WI38 (cell line): ENCODE results near the gene CAPN5.
A peak's percentile ranks its signal among the peaks of the same experiment; 100 is the strongest.

Source experiments
- H3K4me3 ChIP-seq: 2 replicates; pipeline ENCODE4 v1.5.1; 2011; ENCODE audit warnings: low read depth, mild to moderate bottlenecking, control low read depth, low read length
- CTCF ChIP-seq: IDR thresholded peaks from 2 replicates; pipeline ENCODE4 v1.5.1; 2012; ENCODE audit warnings: low read depth, mild to moderate bottlenecking, control low read depth, low read length

CAPN5 gene

GRCh38 chr11:77089004-77089545 lies 22.3 kb downstream of the CAPN5 start:
- H3K4me3 ChIP-seq, result no peak overlapping the region
- TF ChIP-seq CTCF, result no peak

- H3K4me3 ChIP-seq, result no peak overlapping the region
- no peak for TF ChIP-seq CTCF
Measured at GRCh38 chr11:77090046-77090372, 23.2 kb downstream of the CAPN5 start.

GRCh38 chr11:77090373-77091111 lies 23.8 kb downstream of the CAPN5 start:
- H3K4me3 ChIP-seq, result no peak overlapping the region
- no peak for TF ChIP-seq CTCF

GRCh38 chr11:77091146-77091940 lies 24.6 kb downstream of the CAPN5 start:
- no peak overlapping the region for H3K4me3 ChIP-seq
- TF ChIP-seq CTCF, result peak; percentile 86

GRCh38 chr11:77092382-77092781 lies 25.6 kb downstream of the CAPN5 start:
- no peak for TF ChIP-seq CTCF
- H3K4me3 ChIP-seq, result no peak overlapping the region

- H3K4me3 ChIP-seq, result no peak overlapping the region
- no peak for TF ChIP-seq CTCF
Measured at GRCh38 chr11:77093056-77093891, 26.5 kb downstream of the CAPN5 start.
